ENCODE data around the gene ABHD17A.

The ABHD17A gene

DNA sequence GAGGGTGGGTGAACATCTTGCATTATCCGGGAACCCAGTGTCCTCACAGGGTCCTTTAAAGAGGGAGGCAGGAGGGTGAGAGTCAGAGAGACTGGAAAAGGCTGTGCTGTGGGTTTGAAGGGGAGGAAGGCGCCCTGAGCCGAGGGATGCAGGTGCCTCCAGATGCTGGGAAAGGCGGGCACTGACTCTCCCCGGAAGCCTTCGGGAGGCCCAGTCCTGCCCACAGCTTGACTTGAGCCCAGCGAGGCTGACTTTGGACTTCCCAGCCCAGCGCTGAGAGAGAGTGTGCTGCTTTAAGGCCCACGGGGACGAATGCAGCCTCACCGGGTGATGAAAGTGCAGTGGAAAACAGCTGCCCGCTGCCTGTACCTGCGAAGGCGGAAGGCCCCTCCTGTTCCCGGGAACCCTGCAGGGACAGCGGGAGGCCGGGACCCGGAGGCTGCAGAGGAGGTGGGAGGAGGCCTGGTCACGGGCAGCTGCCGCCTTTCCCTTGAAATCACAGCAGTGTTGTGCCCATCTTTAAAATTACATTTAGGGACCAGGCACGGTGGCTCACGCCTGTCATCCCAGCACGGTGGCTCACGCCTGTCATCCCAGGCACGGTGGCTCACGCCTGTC, 53.1 kb downstream of the ABHD17A start:
- DNase-seq: no peak

DNA sequence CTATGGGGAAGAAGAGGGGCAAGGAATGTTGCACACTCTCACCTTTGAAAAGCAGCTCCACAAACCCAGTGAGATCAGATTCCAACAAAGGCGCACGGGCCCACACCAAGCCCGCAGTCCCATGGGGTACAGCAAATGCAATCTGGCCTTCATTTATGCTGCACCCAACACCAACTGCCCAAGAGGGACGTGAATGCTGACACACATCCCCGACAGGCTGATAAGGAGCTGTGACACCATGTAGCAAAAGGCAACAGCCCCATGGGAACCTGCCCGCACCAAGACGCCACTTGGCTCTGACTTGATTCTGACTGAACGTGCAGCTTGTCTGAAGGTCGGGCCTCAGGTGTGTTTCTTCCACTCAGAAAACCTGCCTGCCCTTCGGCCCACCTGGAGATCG, 54.3 kb downstream of the ABHD17A start:
- no peak for DNase-seq

DNA sequence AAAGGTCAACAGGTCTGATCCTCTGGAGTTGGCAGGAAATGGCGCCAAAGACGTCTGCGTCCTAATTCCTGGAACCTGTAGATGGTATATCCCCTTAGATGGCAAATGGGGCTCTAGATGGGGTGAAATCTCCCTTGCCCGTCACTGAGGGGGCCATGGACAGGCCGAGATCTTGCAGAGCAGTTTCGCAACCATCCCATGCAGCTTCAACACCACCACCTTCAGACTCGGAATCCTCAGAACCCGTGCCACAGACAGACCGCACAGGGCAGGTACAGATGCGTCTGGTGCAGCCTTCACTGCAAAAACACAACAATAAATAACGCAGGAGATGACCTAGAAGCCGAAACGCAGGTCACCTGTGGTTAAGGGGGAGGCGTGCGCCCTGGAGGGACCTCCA, 54.7 kb downstream of the ABHD17A start:
- no peak for DNase-seq

DNA sequence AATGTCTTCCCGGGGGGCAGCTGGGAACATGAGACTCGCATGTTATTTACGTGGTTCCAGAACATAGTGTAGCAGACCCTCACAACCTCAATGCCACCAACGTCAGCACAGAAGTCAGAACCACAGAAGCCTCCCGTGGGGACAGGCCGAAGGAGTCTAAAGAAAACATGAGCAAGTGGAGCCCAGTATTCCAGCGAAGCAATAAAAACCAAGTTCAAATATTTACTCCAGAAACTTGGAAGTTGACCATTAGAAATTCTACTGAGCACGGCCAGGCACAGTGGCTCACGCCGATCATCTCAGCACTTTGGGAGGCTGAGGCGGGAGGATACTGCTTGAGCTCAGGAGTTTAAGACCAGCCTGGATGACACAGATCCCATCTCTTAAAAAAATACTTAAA, 55.3 kb downstream of the ABHD17A start:
- no peak for DNase-seq

DNA sequence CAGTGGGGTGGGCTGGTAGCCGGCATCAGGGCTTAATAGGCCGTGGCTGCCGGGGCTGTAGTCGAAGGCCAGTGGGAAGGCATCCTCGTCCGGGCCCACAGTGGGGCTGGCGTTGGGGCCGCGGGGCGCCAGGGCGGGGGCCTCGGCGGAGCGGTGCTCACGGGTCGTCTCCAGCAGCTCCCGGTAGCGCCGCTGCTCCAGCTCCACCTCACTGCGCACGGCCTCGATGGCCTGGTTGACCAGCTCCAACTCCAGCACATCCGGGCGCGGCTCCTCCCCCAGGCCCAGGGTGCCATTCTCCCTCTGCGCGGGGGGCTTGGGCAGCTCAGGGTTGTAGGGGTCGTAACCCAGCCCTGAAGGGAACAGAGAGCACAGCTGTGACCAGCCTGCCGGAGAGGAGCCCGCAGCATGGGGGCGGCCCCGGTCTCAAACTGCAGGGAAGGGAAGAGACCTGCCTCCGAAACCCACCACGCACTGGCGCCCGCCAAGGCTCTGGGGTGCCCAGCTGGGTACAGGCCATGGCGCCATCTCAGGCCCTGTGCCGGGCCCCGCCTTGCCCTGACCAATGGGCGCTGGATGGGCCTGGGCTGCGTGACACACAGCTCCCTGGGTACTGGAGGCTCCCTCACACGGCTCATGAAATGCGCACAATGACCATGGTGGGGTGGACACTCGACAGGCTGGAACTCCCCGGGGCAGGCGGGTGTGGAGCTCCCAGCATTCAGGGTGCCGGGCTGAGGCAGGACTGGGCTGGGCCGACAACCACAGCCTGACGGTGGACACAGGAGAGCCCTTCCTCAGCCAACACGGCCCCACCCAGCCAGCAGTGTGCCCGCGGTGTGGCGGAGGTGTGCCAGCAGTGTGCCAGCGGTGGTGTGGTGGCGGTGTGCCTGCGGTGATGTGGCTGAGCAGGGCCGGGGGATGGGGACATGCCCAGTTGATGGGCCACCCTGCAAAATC, 56.7 kb downstream of the ABHD17A start:
- DNase-seq: no peak

DNA sequence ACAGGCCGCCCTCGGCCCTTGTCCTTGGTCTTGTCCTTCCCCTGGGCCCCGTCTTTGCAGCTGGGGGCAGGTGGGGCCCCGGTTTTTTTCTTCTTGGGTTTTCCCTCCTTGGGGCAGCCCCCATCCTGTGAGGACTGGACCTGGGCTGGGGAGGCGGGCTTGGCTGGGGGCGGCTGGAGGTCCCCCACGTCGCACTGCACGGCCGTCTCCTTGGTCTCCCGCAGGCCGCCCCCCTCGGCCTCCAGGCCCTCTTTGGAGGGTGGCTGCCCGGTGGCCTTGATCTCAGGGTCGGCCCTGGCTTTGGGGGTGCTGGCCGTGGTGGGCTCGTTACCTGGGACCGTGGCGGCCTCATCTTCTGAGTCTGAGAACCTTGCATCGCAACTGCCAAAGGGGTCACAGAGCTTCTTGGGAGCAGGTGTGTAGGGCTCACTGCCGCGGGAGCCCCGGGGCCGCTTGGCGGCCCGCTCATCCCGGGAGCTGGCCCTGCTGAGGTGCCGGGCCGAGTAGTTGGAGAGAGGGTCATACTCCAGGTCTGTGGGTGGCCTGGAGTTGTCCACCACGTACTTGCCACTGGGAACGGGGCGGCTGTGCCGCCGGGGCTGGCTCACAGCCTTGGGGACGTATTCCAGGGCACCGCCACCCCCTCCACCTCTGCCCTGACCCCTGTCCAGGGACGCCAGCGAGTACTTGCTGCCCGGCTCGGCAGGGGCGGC, 57.6 kb downstream of the ABHD17A start:
- no peak for DNase-seq
